ENCODE measurements around the gene BEX5. TPM values are rescaled to one million over a fixed set of nuclear protein-coding genes. Genes with fewer than 3 reads are reported as not detected.
A peak's percentile ranks its signal among the peaks of the same experiment; 100 is the strongest.
"Not testable (repeated sequence)": the region's sequence is repeated elsewhere in the genome, so short reads cannot be mapped to it uniquely, and the experiment has no call there.

Gene BEX5
- 10 to 100 TPM; 11.7 to 16.6 (median 13.0) TPM for polyA plus RNA-seq (ENCODE audit: insufficient read length in 4 of 4)

- DNase-seq (ENCODE audit: low read depth in 4 of 4, low spot score in 2 of 4) = peak in 3 of 4 donors; percentile 7 to 53 (median 47)
Measured at GRCh38 chrX:102155806-102156179, at the start of gene BEX5. TSS of gene BEX5 (minus strand) at chrX:102155977. CDS start at chrX:102154265, 1,712 bp downstream.

- no peak for DNase-seq (ENCODE audit: low read depth in 4 of 4, low spot score in 2 of 4)
Measured at GRCh38 chrX:102185967-102186720, 30.4 kb upstream of the BEX5 start.

GRCh38 chrX:102154900-102155805 lies 624 bp downstream of the BEX5 start:
- peak in 2 of 4 donors; percentile 8 to 15 for DNase-seq (ENCODE audit: low read depth in 4 of 4, low spot score in 2 of 4)

- DNase-seq (ENCODE audit: low read depth in 4 of 4, low spot score in 2 of 4) = no peak
Measured at GRCh38 chrX:102154218-102154860, 1.4 kb downstream of the BEX5 start.

GRCh38 chrX:102142274-102142673 lies 13.5 kb downstream of the BEX5 start, which contains the start of gene TCEAL6:
TSS of gene TCEAL6 (minus strand) at chrX:102142481.
- not testable (repeated sequence) for DNase-seq (ENCODE audit: low read depth in 4 of 4, low spot score in 2 of 4)

- not testable (repeated sequence) for DNase-seq (ENCODE audit: low read depth in 4 of 4, low spot score in 2 of 4)
Measured at GRCh38 chrX:102141631-102142030, 14.1 kb downstream of the BEX5 start.

GRCh38 chrX:102140876-102141275 lies 14.9 kb downstream of the BEX5 start:
- DNase-seq (ENCODE audit: low read depth in 4 of 4, low spot score in 2 of 4) = not testable (repeated sequence)

GRCh38 chrX:102138064-102138463 lies 17.7 kb downstream of the BEX5 start:
- no peak for DNase-seq (ENCODE audit: low read depth in 4 of 4, low spot score in 2 of 4)

- no peak for DNase-seq (ENCODE audit: low read depth in 4 of 4, low spot score in 2 of 4)
Measured at GRCh38 chrX:102129473-102129872, 26.3 kb downstream of the BEX5 start.

- no peak for DNase-seq (ENCODE audit: low read depth in 4 of 4, low spot score in 2 of 4)
Measured at GRCh38 chrX:102126863-102127262, 28.9 kb downstream of the BEX5 start.

GRCh38 chrX:102126080-102126818 lies 29.5 kb downstream of the BEX5 start:
- DNase-seq (ENCODE audit: low read depth in 4 of 4, low spot score in 2 of 4) = not testable (repeated sequence)

GRCh38 chrX:102125436-102125835 lies 30.3 kb downstream of the BEX5 start, which contains the start of gene TCEAL2:
TSS of gene TCEAL2 (plus strand) at chrX:102125679. CDS start at chrX:102126831, 1,152 bp downstream.
- DNase-seq (ENCODE audit: low read depth in 4 of 4, low spot score in 2 of 4) = peak in 1 of 4 donors; percentile 3

GRCh38 chrX:102125014-102125413 lies 30.8 kb downstream of the BEX5 start:
- DNase-seq (ENCODE audit: low read depth in 4 of 4, low spot score in 2 of 4) = not testable (repeated sequence)

GRCh38 chrX:102115748-102116147 lies 40.0 kb downstream of the BEX5 start:
- DNase-seq (ENCODE audit: low read depth in 4 of 4, low spot score in 2 of 4) = no peak

GRCh38 chrX:102113367-102113766 lies 42.4 kb downstream of the BEX5 start:
- DNase-seq (ENCODE audit: low read depth in 4 of 4, low spot score in 2 of 4) = no peak

Other genes starting within 250 kb of the BEX5 start
- gene ZMAT1, start 223.9 kb downstream of the BEX5 start, polyA plus RNA-seq (ENCODE audit: insufficient read length in 4 of 4) = 10 to 100 TPM; 19.8 to 43.6 (median 32.4) TPM
- gene TCEAL2, start 30.3 kb downstream of the BEX5 start, polyA plus RNA-seq (ENCODE audit: insufficient read length in 4 of 4) = 10 to 100 TPM; 13.3 to 24.3 (median 23.3) TPM
- under 1 TPM; 0.16 to 0.32 (median 0.21) TPM for gene TCEAL6, start 13.5 kb downstream of the BEX5 start, polyA plus RNA-seq (ENCODE audit: insufficient read length in 4 of 4)
- not detected for gene TCP11X1, start 59.3 kb upstream of the BEX5 start, polyA plus RNA-seq (ENCODE audit: insufficient read length in 4 of 4)
- under 1 TPM in 3 of 4 donors, not detected in 1; 0.33 to 0.48 (median 0.46) TPM for gene NXF2, start 91.2 kb upstream of the BEX5 start, polyA plus RNA-seq (ENCODE audit: insufficient read length in 4 of 4)

All from left renal cortex interstitium (tissue), 4 donors.